Upper lobe of left lung (tissue), 4 donors: ENCODE results near the gene NANOS2.

Experiments used
- CTCF ChIP-seq, 6 experiments: fragments of 450-650 bp in 4 of 6; fragments of 200-600 bp in 2 of 6; sonication (generic) in 2 of 6; IDR thresholded peaks; one replicate each; pipeline ENCODE4 v1.5.1; 2016 to 2019; ENCODE audit warnings: antibody characterized with exemption in 6 of 6
- POLR2A ChIP-seq, 4 donors: fragments of 450-650 bp; IDR thresholded peaks; one replicate each; pipeline ENCODE4 v1.5.1; 2016 to 2017; ENCODE audit warnings: antibody characterized with exemption in 4 of 4, mild to moderate bottlenecking in 2 of 4

DNA sequence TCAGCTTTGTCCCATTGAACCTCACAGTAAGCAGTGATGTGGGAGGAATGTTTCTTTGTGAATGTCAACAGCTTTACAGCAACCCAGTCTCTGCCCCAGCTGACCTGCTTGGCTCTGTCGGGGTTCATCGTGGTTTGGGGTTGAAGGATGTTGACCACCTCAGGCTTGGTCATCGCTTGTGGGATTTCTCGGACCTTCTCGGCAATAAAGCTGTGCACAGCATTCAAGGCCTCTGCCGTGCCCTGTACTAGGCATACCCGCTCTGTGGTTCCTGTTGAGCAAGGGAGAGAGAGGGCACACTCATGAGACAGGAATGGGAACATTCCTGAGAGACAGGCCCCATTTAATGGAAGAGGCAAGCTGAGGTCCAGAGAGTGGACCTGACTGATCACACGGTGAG, 39.1 kb upstream of the NANOS2 start:
- no peak for TF ChIP-seq CTCF (IDR thresholded peaks at IDR 0.05)
- TF ChIP-seq POLR2A (IDR thresholded peaks at IDR 0.05): no peak
